Thyroid gland (tissue), 4 donors: Measurements from ENCODE around the gene RABL6.

Source experiments
- CTCF ChIP-seq, 6 experiments: fragments of 200-600 bp in 3 of 6; fragments of 450-650 bp in 3 of 6; sonication (generic) in 3 of 6; IDR thresholded peaks; one replicate each; pipeline ENCODE4 v1.5.1; 2016 to 2019; ENCODE audit warnings: antibody characterized with exemption in 6 of 6, mild to moderate bottlenecking in 2 of 6, inconsistent platforms in 1 of 6, moderate library complexity in 1 of 6
- POLR2A ChIP-seq, 2 donors: fragments of 450-650 bp; IDR thresholded peaks; one replicate each; pipeline ENCODE4 v1.6.1; 2017; ENCODE audit warnings: antibody characterized with exemption in 2 of 2, mild to moderate bottlenecking in 2 of 2, moderate library complexity in 1 of 2

GRCh38 chr9:136880651-136881050 is 72.9 kb downstream of the RABL6 start:
- TF ChIP-seq CTCF (IDR thresholded peaks at IDR 0.05) (no peak), POLR2A (IDR thresholded peaks at IDR 0.05) (no peak)
